Measurements from ENCODE around the gene PTPMT1.
"Not testable (repeated sequence)": the region's sequence is repeated elsewhere in the genome, so short reads cannot be mapped to it uniquely, and the experiment has no call there.

PTPMT1 gene, protein sequence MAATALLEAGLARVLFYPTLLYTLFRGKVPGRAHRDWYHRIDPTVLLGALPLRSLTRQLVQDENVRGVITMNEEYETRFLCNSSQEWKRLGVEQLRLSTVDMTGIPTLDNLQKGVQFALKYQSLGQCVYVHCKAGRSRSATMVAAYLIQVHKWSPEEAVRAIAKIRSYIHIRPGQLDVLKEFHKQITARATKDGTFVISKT

DNA sequence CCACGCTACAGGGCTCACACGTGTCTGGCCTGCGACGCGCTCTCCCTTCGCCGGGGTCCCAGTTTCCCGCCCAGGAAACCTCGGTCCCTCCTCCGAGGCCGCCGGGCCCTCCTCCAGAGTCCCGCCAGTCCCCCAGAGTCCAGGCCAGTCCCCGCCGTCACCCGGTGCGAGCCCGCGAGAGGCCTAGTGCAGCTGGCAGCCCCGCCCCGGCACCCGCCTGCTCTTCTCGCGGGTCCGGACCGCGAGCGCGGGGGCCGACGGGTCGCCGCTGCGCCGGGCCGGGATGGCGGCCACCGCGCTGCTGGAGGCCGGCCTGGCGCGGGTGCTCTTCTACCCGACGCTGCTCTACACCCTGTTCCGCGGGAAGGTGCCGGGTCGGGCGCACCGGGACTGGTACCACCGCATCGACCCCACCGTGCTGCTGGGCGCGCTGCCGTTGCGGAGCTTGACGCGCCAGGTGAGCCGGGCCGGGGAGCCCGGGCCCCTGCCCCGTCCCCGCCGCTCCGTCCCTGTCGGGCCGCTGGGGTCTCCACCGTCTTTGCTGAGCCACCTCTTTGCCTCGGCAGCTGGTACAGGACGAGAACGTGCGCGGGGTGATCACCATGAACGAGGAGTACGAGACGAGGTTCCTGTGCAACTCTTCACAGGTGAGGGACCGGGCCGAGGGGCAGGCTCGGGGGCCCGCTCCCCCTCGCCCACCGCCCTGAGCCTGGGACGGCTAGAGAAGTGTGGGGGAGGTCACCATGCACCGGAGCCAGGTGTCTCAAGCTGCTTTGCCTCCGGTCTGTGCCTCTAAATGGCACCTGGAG, at the start of gene PTPMT1:
TSS of gene PTPMT1 (plus strand) at position 260 of the 809 bp plus-strand sequence. CDS start at position 284, 24 bp downstream.
- DNase-seq, result peak; percentile 78

DNA sequence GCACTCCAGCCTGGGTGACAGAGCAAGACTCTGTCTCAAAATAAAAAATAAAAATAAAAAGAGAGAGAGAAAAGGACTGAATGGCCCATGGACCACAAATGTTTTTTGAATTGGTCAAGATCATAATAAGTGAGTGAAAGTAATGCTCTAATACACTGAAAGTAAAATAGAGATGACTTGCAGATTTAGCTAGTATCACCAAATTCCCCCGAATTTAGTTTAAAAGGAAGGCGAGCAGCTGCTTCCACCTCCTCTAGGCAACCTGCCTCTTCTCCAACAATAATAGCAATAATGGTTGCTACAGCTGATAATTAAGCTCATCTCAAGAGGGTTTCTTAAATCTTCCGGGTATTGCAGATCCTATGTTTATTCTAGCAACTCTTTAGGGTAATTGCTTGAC, 49.2 kb upstream of the PTPMT1 start:
- no peak for DNase-seq

DNA sequence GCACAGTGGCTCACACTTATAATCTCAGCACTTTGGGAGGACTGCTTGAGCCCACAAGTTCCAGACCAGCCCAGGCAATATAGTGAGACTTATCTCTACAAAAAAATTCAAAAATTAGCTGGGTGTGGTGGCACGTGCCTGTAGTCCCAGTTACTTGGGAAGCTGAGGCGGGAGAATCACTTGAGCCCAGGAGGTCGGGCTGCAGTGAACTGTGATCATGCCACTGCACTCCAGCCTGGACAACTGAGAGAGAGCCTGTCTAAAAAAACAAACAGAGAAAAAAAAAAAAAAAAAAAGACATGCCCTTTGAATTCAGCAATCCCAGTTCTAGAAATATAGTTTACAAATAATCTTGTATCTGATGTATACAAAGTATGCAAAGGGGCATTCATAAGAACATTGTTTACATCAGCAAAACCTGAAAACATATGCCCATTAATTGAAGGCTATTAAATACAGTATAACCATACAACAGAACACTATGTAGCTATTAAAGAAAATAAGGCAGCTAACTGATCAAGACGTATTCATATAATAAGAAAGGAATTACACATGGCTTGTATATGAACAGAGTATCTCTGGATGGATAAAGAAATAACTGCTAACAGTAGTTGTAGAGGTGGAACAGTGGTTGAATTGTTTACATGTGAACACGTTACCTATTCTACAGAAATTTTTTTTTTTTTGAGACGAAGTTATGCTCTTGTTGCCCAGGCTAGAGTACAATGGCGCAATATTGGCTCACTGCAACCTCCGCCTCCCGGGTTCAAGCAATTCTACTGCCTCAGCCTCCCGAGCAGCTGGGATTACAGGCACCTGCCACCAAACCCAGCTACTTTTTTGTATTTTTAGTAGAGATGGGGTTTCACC, 48.2 kb upstream of the PTPMT1 start:
- no peak for DNase-seq

DNA sequence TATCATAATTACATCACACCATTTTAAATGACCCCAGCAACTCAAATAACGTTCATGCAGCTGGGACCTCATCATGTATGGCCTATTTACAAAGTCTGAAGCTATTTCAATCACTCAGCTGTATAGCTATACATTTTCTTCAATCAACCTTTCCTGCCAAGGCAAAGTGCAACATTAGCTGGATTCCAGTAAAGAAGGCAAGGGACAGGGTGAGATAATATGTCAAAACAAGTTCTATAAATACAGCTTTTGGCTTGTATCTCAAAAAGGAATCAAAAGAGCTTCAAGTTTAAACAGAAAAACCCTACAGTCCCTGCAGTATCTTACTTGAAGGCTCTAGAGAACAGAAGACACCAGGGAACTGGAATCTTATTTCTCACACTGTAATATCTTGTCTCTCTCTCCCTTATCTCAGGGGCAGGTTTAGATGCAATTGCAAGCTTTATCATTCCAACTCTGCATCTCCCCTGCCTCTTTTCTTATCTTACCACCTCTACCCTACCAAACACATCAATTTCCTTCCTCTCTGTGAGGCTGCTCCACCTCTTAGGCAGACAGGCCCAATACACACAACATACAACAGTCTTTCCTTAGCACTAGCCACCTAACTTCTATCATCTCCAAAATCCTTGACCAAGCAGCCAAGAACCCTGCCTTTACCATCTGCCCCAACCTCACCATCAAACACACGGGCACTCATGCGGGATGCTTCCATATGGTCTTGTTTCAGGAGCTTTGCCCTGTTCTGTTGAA, 47.0 kb upstream of the PTPMT1 start:
- DNase-seq, result no peak

DNA sequence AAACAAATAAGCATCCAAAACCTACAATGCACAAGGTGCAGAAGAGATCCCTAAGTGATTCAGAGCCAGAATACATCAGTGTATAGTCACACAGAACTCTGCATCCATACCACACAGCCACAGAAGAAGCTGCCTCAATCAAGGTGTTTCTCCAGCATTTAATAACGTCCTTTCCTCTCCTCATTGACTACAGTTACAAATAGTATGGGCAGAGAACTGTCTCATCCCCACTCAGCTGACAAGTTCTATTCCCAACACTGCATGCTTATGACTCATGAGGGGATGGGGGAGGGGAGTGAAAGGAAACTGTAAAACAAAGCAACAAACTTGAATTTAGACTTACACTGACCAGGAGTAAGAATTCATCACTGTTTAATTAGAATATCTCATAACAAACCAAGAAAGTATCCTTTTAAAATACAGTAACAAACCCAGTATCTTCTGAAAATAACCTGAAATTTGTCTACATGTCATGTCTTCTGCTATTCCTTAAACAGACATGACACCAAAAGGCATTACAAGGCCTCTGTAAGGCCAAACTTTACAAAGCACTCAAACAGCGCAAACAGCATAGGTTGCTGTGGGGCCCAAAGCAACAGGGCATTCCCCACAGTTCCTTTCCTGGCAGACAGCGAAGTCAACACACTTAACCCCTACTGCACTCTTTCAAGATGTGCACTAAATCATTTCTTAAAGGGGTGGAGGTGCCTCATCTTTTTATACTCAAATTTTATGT, 41.7 kb upstream of the PTPMT1 start:
- no peak for DNase-seq

DNA sequence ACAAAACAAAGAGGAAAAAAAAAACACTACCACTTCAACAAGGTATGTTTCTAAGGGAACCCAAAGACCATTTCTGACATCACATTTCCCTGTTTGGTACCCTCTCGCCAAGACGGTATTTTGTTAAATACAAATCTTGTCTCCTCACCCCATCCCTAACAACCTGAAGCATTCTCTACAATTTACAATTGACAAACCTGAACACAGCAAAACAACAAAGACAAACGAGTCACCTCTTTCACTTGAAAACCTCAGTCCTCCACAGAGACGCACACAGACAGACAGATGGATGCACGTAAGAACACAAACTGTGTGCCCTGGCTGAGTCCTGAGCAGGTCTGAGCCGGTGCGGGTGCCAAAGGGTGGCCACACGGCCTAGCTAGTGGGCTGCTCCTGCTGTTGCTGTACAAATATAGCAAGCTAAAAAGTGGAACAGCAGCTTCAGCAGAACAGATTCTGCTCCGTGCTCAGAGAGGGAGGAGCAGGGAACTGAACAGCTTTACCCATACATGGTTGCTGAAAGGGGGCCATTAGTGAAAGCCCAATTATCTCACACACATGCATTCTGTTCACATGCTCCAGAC, 41.0 kb upstream of the PTPMT1 start:
- peak; percentile 48 for DNase-seq

DNA sequence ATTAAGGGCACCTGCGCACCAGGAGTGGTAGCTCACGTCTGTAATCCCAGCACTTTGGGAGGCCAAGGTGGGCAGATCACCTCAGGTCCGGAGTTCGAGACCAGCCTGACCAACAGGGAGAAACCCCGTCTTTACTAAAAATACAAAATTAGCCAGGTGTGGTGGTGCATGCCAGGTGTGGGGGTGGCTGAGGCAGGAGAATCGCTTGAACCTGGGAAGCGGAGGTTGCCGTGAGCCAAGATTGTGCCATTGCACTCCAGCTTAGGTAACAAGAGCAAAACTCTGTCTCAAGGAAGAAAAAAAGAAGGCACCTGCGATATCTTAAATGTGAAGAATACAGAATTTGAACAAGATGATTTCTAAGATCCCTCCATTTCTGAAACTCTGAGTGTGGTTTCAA, 39.4 kb upstream of the PTPMT1 start:
- DNase-seq, result not testable (repeated sequence)

DNA sequence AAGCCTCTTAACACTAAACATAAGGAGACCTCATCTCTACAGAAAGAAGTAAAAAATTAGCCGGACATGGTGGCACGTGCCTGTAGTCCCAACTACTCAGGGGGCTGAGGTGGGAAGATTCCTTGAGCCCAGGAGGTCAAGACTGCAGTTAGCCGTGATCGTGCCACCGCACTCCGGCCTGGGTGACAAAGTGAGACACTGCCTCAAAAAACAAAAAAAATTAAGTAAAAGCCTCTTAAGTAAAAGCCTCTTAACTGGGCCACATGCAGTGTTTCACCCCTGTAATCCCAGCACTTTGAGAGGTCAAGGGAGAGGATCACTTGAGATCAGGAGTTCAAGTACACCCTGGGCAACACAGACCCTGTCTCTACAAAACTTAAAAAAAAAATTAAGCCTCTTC, 38.2 kb upstream of the PTPMT1 start:
- no peak for DNase-seq

DNA sequence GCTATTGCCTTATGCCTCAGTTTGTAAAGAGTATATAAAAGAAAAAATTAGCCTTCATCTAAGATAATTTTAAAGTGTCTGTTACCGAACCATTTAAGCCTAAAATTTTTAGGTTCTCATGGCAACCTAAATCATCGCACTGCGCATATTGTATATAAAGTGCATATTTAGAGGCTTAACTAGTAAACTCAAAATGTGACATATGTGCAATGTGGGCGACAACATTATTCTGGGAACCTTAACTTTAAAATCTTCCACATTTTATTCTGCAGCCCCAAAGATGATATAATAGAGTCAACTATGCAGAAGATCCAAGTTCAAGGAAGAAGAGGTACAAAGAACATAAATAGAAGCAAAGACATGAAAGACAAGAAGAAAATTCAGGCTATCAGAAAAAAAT, 35.4 kb upstream of the PTPMT1 start:
- no peak for DNase-seq

DNA sequence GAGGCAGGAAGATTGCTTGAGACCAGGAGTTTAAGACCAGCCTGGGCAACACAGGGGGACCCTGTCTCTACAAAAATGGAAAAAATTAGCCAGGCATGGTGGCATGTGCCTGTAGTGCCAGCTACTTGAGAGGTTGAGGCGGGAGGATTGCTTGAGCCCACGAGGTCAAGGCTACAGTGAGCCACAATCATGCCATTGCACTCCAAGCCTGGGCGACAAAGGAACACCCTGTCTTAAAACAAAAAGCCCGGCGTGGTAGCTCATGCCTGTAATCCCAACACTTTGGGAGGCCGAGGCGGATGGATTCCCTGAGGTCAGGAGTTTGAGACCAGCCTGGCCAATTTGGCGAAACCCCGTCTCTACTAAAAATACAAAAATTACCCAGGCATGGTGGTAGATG, 34.7 kb upstream of the PTPMT1 start:
- DNase-seq, result not testable (repeated sequence)

DNA sequence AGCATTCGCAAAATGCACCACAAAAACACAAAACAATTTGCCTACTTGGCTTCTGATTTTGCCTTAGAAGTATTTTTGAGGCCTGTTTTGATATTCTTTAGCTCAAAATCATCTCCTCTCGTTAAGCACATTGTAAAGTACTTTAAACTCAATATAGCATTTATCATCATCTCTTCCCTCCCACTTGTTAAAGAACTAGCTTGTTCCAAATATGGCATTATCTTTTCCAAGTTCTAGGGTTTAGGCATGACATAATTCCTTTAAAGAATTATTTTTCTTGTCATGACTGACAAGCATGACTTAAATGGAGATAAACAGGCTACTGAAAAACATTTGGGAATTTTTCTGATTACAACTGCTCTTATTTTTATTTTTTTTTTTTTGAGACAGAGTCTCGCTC, 33.7 kb upstream of the PTPMT1 start:
- no peak for DNase-seq

DNA sequence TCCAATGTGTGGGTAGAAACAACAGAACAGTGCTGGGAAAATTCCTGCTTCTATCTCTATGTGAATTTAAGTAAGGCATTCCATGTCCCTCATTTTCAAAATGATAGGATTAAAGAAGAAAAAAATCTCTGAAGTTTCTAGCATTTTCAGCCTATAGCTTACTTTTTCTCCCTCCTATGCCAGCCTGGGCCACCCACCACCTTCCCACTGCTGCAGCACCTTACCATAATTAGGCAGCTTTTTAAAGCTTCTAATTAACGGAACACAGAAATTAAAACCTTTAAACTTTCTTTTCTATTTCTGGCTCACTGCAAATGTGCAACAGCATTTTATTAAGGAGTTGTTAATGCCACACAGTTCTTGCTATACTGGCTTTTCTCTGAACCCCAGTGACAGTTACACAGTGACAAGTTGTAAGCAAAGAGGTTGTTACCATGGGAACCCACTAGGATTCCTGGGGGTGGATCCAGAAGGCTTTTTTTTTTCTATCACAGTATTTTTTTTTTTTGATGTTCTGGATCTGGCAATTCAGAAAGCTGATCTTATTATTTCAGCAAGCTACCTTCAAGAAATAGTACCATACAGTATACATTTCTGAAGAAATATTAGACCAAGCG, 32.7 kb upstream of the PTPMT1 start:
- DNase-seq, result no peak

DNA sequence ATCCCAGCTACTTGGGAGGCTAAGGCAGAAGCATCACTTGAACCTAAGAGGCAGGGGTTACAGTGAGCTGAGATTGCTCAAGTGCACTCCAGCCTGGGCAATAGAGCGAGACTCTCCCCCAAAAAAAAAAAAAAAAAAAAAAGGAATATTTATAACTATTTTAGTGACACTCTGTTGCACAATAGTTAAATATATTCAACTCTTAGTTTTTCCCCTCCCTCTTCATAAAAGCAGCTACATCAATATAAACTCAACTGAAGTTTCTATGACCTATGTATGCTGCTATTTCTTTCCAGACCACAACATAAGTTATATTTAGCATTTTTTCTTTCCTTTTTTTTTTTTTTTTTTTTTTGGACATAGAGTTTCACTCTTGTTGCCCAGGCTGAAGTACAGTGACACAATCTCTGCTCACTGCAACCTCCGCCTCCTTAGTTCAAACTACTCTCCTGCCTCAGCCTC, 31.7 kb upstream of the PTPMT1 start:
- no peak for DNase-seq

DNA sequence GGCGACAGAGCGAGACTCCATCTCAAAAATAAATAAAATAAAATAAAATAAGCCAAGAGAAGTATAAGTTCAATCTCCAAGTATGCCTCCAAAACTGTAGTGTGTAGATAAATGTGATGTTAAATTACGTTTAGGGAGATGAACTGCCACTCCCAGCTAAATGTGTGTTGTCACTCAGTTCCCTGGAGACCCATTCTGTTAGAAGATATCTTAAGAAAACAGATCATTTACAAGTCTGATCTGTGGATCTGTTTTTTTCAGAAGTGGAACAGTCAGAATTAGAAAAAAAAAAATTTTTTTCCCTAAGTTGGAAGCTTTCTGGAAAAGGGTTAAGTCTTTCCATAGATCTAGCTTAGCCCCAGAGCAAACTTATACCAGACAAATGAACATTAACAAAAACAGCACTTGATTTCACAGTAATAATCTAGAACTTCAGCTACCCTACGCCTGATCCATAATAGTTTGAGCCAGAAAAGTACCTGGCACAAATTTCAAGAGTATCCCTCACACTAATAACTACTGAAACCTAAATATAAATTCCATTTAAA, 30.6 kb upstream of the PTPMT1 start:
- no peak for DNase-seq

DNA sequence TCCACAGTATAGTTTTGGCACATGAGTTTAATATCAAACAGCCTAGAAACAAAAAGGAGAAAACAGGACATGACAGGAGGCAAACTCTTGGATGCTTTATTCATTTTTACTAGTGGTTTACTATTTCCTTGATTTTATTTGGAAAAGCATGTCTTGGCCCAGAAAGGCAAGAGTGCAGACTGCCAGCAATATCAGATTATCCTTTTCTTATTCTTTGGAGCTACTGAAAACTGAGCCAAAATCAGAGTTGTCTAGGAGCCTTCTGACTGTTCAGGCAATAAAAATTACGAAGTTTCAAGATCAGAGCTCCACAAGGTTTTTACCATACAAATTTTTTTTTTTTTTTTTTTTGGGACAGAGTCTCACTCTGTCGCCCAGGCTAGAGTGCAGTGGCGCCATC, 28.5 kb upstream of the PTPMT1 start:
- no peak for DNase-seq

DNA sequence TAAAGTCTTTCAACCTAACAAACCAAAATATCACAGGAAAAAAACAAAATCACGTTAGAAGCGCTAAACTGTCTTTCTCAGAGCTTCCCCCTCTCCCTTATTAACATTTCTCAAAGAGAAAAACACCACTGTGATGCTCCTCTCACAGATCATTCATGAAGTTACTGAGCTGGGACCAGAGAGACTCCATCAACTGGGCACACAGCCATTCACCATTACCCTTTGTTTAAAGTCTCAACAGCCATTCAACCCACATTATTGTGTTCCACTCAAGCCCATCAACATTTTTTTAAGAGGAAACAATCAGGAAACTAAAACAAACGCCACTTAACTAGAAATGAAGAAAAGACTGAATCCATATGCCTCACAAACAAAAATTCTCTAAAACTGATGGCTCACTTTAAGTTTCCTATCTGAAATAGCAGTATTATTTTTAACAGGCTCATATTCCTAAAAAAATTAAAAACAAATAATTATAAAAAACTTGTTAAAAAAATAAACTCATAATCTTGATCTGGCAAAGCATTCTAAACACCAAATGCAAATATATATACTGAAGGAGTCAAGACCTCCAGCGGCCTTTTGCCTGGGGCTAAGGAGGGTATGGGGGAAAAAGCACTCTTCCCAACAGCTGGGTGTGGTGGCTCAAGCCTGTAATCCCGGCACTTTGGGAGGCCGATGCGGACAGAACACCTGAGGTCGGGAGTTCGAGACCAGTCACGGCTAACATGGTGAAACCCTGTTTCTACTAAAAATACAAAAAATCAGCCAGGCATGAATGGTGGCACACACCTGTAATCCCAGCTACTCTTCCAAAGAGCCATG, 26.4 kb upstream of the PTPMT1 start:
- DNase-seq, result no peak

DNA sequence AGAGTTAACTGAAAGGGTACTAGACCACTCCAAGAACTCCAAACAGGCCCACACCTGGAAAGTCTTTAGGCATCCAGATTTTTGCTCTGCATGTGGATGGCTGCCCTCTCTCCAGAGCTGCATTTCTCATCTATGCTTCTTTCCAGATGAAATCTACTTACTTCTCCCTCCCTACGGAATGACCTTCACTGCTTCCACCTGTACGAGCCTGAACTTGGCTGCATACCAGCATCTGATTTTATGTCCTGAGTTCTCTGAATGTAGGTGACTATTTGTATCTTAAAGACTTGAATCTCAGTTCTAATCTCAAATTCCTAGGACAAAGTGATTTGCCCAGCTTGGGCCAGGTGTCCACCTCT, 25.7 kb upstream of the PTPMT1 start:
- no peak for DNase-seq

DNA sequence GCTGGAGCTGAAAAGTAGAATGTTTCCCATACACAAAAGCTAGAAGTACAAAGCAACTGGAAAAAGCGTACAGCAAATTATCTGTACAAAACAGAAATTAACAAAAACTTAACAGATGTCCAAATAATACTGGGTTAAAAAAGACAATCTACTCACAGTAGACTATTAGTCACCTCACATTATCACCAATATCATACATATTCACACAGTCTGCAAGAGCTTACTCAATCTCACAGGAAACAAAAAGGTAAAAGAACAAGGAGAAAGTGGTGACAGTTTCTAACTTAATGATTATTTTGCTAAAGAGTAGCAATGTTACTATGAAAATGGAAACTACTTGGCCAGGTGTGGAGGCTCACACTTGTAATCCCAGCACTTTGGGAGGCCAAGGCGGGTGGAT, 24.3 kb upstream of the PTPMT1 start:
- DNase-seq, result no peak

DNA sequence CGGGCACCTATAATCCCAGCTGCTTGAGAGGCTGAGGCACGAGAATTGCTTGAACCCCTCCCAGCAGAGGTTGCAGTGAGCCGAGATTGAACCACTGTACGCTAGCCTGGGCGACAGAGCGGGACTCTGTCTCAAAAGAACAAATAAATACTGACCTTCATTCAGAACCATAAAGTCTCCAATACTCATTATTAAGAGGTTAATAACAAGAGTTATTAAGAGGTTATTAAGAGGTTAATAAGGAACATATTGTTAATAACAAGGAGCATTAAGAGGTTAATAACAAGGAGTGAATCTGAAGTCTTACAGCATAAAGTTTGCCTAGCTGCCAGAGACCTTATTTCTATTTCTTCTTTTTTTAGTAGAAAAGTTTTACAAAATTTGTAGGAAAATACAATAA, 20.1 kb upstream of the PTPMT1 start:
- no peak for DNase-seq

DNA sequence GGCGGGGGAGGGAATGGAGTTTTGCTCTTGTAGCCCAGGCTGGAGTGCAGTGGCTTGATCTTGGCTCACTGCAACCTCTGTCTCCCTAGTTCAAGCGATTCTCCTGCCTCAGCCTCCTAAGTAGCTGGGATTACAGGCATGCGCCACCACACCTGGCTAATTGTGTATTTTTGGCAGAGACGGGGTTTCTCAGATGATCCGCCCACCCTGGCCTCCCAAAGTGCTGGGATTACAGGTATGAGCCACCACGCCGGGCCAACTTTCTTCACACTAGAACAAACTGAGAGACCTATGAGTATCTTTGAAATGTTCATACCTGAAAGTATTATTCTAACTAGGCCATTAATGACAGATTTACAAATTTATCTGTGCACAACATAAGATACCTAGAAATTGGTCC, 19.1 kb upstream of the PTPMT1 start:
- not testable (repeated sequence) for DNase-seq

Measured in right forelimb (tissue), 1 donor.